Activated CD4-positive, alpha-beta T cell treated with anti-CD3 and anti-CD28 coated beads for 48 hours (primary cell): ENCODE results near the gene ARHGAP42.

ENCODE experiments used
- DNase-seq: peaks from one replicate; pipeline ENCODE4 v3.0.0-alpha.2; 2020

The ARHGAP42 gene

DNA sequence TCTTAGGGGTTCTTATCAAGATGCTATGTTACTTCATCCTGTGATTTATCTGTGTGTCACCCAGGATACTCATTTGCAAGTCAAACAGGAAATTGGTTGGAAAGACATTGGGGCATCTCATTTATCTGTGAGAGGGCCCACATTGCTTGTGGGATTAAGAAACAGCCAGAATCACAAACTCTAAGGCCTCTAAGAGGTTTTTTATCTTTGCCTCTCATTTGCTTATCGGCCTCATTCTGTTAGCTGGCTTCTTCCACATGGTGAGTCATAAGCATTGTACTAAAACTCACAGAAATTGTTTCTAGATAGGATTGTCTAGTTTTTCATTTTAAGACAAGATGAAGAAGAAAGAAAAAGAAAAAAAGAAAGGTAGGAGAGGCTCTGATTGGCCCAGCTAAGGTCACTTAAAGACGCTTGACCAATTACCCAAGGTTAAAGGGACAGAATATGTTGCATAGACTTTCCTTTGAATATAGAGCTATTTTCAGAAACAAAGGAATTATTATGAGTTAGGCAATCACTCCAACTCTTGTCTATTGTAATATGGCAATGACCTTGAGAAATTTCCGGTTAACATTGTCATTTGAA lies 121.9 kb downstream of the ARHGAP42 start:
- no peak for DNase-seq

DNA sequence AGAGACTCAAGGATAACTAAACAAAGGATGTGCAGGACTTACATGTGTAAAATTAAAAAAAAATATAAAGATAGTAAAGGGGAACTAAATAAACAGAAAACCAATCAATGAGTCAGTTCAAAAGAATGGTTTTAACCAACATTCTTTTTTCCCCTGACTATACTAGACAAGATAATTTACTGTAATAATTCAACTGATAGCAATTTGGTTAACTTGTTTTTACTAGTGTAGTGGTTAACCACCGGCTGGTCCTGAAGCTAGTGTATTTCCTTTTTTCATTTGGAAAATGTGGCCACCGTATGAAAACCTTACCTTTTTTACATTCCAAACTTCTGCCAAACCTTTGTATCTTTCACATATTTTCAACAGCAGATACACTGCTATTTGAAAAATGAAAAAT lies 123.1 kb downstream of the ARHGAP42 start:
- DNase-seq: no peak

DNA sequence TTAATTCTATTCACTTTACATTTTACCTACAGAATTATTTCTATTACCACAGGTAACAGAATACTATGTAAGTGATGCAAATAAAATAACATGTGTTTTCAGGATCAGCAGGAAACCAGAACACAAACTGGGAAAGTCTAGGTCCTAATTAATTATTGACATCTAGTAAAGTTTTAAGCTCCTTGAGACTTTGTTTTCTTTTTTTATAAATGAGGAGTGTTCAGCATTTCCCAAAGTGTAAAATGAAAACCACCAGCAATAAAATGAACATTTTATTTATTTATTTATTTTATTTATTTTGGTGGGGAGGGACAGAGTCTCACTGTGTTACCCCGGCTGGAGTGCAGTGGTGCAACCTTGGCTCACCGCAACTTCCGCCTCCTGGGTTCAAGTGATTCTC lies 123.6 kb downstream of the ARHGAP42 start:
- DNase-seq: no peak

DNA sequence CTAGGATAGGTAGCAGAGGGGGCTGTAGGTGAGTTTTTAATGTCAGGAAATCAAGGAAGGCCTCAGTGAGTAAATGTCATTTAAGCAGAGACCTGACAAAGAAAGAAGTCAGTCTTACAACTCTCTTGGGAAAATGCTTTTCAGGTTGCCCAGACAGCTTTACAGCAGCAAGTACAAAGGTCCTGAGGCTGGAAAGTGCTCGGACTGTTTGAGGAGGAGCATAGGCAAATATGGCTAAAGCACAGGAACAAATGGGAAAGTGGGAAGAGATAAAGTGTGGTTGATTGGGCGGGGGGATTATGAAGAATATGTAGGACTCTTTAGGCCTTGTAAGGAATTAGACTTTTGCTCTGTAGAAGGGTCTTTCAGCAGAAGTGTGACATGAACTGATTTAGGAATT lies 125.4 kb downstream of the ARHGAP42 start:
- DNase-seq: no peak

DNA sequence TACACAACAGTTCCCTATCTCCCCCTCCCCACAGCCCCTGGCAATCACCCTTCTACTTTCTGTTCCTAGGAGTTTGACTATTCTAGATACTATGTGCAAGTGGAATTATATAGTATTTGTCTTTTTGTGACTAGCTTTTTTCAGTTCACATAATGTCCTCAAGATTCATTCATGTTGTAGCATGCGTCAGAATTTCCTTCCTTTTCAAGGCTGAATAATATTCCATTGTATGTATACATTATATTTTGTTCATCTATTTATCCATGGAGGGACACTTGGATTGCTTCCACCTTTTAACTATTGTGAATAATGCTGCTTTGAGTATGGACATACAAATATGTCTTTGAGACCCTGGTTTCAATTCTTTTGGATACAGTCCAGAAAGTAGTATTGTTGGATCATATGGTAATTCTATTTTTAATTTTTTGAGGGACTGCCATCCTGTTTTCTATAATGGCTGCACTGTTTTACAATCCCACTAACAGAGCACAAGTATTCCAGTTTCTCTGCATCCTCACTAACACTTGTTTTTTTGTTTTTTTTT lies 128.8 kb downstream of the ARHGAP42 start:
- DNase-seq: no peak

DNA sequence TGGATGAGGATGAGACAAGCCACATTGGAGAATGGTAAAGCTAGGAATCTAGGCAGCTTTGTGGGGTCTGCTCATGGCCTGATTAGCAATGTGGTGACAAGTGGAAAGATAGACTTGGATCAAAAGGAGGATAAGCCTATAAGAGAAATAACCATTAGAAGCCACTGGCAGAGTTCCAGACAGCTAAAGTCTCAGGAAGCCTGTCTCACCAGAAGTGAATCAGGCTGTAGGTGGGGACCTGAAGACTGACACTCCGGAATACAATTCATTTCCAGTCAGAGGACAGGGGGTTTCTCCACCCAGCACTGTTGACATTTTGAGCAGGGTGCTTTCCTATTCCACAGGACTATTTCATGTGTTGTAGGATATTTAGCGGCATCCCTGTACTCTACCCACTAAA lies 129.7 kb downstream of the ARHGAP42 start:
- DNase-seq: no peak

DNA sequence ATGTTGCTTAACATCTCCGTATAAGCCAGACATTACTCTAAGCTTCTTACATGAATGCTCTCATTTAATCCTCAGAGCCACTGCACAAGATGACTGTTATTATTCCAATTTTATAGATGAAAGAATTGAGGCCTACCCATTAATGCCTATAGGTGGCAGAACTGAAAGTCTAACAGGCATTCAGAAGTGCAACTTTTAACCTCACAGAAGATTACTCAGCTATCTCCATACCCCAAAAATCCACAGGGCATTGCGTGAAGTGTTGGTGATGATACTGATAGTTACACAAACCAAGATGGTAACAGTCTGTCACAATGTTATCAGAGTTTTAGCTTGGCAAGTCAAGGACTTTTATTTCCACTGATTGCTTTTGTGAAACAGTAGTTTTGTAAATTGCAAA lies 130.5 kb downstream of the ARHGAP42 start:
- no peak for DNase-seq

DNA sequence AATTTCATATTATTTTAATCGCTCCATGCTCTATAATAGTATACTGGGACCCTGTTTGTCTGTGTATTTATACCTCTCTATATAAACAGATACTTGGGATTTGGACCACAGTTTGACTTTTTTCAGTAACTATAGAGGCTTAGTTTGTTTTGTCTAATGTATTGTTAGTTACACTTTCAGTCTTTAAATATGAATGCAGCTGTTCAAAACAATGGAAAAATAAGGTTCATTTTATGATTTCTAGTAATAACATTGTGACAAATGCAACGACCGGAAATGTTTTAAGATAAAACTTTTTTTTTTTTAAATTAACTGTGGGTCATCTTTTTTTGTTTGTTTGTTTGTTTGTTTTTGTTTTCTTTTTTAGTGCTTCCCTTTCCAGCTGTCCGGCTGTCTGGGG lies 133.5 kb downstream of the ARHGAP42 start:
- DNase-seq: no peak

DNA sequence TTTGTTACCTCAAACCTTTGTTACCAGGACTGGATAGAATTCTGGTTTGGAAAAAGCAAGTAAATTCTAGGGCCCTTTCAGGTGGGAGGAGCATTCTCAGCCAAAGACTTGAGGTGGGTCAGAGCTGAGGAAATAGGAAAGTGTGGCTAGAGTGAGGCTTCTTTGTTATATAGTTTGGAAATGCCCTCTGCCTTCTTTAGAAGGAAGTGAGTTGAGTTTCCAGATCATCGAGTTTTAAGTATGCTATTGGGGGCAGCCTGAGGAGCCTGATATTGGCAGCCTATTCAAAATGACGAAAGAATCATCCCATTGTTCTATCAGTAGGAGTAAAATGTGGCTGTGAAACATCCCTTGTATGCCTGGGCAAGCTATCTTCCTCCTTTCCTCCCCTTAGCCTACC lies 134.1 kb downstream of the ARHGAP42 start:
- DNase-seq: no peak

DNA sequence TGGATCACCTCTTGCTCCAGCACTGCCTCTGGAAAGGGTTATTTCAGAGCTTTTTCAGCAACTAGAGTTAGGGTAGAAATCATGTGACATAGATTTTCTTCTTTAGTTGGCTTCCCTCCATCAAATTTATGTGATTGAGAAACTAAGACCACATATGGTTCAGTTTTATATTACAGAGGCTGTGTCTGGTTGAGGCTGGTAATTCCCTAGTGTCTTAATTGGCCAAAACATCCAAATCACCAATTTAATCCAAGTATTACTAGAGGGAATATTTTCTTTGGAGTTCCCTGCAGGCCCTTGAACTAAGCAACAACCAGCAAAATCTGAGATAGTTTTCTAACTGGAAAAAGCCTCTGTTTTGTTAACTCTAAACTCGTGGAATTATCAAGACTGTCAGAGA lies 136.3 kb downstream of the ARHGAP42 start:
- no peak for DNase-seq

DNA sequence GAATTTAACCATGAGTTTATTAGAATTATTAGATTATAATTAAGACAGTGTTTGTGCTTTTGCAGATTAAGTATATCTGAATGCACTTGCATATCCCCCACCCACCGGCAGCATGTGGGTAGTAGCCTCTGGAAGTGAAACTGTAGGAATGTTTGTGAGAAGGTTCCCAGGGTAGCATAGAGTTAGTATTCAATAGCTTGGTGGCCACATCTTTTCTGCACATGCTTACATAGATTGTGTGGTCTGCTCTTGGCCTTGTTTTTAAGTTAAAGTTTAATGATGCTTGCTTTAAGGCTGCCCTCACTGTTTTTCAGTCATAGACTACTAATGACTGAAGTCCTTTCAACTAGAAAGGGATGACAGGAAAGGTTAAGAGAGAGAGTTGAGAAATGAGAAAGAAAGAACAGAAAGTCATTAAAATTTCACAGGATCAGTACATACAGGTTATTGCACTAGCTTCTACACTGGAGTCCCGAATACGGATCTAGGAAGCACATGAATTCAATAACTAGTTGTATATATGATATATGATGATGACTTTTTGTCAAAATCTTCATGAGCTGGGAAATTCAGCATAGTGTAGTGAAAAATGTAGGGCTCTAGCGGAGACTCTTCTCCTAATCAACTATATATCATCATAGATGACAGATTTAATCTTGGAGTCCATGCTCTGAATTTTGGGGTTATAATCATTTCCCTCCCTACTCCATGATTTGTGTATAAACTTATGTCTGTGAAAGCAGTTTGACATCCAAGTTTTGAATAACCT lies 137.1 kb downstream of the ARHGAP42 start:
- DNase-seq: no peak

DNA sequence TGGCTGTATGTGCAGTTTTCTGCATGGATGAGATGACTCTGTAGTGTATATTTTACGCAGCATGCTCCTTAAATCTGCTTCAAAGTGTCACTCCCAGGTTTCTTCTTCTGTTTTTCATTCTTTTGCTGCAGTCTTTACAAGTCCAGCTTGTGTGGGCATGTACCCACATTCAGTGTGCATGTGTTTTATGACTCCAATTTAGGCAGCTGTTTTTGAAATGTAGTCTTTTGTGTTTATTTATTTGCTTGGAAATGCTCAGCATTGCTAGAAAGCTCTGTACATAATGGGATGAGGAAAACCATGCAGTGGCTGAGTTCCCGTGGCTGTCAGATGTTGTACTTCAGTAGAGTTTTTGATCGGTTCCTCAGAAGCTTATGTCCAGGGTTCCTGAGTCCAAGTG lies 138.5 kb downstream of the ARHGAP42 start:
- DNase-seq: no peak

DNA sequence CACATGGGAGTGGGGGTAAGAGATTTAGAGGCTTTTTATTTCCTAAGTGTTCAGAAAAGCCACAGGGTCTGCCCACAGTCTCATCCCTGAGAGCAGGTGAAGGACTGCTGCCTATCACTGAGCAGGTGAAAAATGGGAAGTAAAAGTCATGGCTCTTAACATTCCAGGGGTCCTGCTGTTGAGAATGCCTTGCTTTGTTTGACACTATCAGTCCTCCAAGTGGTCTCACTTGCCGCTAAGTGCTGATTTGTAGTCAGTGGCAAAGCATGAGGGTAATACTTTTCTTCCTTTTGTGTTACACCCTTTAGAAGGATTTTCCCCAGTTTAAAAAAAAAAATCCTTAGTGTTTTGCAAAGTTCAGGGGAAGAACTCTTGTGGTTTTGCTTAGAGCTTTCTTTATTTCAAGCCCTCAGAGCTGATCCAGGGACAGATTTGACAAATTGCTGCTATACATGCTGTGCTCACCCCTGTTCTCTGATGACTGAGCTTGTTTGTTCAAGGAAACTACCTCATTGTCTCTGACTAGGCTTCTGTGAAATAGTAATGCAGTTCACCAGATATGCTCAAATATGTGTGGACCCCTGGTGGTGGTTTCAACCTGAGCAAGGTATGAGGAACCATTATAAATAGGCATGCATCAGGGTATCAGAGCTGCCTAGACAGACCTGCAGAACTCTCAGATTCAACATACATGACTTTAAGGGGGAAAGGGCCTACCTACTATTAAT lies 141.0 kb downstream of the ARHGAP42 start:
- DNase-seq: no peak

DNA sequence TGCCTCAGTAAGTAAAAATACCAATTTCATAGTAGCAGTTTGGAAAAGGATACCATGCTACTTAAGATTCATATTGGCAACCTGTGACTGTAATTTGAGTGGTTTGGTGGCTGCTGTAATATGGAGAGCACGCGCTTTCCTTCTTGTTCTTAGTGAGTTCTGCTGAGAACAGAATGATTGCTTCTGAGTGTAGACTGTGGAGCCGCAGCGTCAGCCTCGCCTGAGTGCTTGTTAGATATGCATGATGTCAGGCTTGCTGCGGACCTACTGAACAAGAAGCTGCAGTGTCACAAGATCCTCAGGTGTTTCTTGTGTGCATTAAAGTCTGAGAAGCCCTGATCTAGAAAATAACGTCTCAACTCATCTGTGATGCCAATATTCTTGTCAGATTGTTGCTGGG lies 143.2 kb downstream of the ARHGAP42 start:
- DNase-seq: no peak

DNA sequence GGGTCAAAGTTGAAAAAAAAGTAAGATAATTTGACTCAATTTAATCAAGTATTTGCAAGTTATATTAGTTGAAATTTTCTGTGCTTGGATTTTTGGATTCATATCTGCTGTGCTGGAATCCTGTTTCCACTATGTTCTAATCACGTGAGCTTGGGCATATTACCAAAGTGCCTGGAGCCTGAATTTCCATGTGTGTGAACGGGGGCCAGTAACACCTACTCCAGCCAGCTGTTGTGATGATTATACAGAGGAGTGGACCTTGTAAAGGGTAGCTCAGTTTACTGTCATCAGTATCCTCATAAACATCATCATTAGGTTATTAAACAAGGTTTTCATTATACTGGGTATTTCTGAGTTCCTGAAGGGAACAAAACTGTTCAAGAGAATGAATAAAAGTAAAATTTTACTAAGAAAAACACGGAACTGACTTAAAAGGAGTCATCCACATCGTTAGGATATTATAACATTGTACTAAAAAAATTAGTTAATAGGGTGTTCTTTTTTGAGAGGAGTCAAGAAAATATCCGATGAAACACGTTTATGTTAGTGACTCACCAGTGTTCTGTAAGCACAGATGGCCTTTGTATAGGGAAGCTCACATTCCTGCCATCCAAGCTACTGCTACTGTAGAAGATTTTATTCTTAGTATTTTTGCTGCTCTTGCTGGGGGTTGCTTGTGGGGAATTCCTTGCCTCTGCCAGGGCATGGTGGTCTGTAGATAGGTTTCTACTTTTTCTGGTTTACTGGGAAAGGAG lies 144.1 kb downstream of the ARHGAP42 start:
- DNase-seq: no peak

DNA sequence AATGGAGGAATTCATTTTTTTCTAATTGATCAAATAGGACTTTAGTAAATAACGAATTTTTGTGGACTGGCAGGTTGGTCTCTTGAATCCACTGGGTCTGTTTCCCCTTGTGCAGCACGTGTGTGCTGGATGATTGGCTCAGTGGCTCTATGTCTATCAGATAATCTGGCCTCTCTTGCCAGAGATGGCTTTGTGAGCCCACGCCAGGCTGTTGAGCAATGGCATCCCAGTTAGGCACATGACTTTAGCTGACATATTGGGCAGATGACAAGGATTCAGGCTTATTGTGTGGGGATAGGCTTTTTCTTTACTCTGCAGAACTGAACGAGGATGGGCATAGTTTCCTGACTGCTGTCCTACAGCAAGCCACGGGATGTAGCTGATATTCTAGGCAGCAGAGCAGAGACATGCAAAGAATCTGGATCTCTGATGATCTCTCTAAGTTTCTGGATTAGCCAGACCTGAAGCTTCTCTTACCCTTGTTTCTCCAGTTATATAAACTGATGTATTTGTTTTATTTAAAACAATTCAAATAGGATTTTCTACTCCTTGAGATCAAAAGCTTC lies 144.9 kb downstream of the ARHGAP42 start:
- DNase-seq: no peak

DNA sequence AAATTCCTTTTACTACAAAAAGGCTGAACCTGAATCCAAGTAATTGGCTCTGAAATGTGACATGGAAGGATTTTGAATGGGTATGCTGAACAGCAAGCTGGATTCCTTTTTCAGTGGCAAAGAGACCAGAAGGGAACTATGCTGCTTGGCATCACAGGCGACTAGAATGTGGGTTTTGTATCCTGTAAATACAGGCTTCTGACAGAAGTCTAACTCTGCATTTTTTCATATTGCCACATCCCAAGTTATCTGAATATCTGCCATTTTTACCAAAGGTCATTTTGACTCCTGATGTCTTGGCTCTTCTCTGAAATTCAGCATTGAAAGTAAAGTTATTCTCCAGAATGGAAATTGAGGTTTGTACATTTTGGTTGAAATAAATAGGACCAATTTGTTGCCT lies 145.7 kb downstream of the ARHGAP42 start:
- DNase-seq: no peak

DNA sequence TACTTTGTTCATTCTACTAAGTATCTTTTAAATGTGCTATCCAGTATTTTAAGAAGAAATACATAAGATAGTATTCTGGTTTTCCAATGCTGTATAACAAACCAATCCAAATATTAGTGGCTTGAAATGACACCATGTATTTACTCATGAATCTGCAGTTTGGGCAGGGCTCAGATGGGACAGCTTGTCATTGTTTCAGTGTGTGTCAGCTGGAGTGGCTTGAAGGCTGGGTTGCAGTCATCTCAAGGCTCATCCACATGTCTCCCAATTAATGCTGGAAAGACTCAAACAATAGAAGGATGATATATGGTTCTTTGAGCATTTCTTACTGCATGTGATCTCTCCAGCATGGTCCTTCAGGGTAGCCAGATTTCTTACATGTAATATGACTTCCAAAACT lies 146.2 kb downstream of the ARHGAP42 start:
- DNase-seq: no peak

DNA sequence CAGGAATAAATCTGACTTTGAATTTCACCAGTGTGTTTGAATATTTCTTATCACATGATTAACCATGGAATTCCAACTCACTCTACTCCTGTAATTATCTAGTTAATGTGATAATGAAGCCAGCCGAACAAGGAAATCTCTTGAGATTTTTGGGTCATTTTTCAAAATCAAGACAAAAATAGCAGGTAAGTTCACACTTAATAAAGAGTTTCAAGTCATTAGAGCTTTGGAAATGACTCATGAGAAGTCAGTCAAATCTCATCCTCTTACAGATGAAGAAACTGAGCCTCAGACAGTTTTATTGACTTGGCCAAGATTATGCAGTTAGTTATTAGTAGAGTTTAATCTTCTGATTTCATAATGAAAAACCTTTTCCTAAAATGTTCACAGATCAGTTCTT lies 148.8 kb downstream of the ARHGAP42 start:
- DNase-seq: no peak

DNA sequence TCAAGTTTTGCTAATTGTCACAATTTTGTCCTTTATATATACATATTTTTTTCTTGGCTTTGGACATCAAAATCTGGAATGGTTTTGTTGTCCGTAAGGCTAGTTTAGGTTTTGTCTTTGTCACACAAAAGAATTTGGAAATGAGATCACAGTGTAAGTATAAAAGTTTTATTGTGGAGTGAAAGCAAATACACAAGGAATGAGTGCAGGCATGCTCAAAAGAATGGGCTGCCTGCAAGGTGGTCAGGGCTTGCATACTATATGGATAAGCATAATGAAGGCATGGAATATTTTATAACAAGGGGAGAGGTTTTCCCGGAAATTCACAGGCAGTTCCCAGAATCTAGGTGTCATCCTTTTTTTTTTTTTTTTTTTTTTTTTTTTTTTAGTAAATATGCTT lies 150.2 kb downstream of the ARHGAP42 start:
- DNase-seq: no peak

DNA sequence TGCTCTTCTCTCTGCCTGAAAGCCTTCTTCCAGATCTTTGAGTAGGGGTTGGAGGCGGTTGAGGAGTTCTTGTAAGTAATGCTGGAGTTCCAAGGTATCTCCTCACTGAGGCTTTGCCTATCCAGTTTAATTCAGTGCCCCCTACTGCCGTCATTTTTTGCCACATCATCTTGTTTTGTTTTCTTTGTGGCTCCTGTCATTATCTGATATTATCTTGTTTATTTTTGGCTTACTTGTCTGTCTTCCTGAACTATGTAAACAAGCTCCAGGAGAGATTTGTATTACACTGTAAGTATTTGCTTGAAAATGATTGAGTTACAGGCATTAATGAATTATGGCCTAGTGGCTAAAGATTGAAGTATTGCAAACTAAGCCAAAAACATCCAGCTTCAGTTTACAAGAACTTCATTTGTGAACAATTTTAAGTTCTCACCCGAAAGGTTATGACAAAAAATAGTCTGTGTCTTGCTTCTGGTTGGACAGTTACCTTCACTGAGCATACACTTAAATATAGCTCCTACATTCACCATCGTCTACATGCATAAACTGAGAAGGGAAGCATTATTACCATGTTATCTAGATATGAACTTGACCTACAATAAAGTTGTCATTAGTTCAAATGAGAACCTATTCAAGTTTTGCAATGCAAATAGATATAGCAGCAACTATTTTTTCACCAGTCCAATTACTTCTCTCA lies 154.8 kb downstream of the ARHGAP42 start:
- DNase-seq: no peak

DNA sequence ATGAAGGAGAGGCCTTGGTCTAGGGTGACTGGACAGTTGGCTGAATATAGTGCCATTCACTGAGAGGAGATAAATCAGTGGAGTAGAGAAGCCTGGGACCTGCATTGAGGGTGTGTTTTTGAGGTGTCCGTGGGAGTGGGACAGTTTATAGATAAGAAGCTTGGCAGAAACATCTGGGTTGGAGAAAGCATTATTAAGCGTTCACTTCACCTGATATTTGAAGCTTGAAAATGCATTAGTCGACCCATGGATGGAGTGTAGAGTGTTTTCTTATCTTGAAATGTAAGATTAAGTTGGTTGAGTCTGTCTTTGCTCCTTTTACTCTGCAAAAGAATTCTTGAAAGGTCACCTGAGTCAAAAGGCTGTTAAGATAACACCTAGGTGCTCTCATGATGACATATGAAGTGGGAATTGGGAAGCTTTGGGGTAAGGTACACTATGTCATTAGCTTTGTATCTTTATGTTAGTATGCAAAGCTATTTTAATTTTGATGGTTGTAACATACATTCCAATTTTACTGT lies 160.7 kb downstream of the ARHGAP42 start:
- no peak for DNase-seq
